ENCODE measurements around the gene RWDD4.
"Not testable (repeated sequence)": the region's sequence is repeated elsewhere in the genome, so short reads cannot be mapped to it uniquely, and the experiment has no call there.

The RWDD4 gene

GRCh38 chr4:183636503-183636902, 22.5 kb downstream of the RWDD4 start:
- in situ Hi-C loops (cut with HindIII; ENCODE audit: low sequenced_read_pairs): no loop called here

- in situ Hi-C loops (cut with HindIII; ENCODE audit: low sequenced_read_pairs): no loop called here
Observed at GRCh38 chr4:183635741-183636140, 23.2 kb downstream of the RWDD4 start.

- in situ Hi-C loops (cut with HindIII; ENCODE audit: low sequenced_read_pairs): no loop called here
Observed at GRCh38 chr4:183635321-183635720, 23.7 kb downstream of the RWDD4 start.

GRCh38 chr4:183633476-183634400, 25.2 kb downstream of the RWDD4 start:
- in situ Hi-C loops (cut with HindIII; ENCODE audit: low sequenced_read_pairs): no loop called here

- in situ Hi-C loops (cut with HindIII; ENCODE audit: low sequenced_read_pairs): no loop called here
Observed at GRCh38 chr4:183632689-183633088, 26.3 kb downstream of the RWDD4 start.

GRCh38 chr4:183631577-183632198, 27.3 kb downstream of the RWDD4 start:
- in situ Hi-C loops (cut with HindIII; ENCODE audit: low sequenced_read_pairs): no loop called here

GRCh38 chr4:183627979-183628588, 30.9 kb downstream of the RWDD4 start:
- in situ Hi-C loops (cut with HindIII; ENCODE audit: low sequenced_read_pairs): no loop called here

- in situ Hi-C loops (cut with HindIII; ENCODE audit: low sequenced_read_pairs): not testable (repeated sequence)
Observed at GRCh38 chr4:183627286-183627685, 31.7 kb downstream of the RWDD4 start.

- in situ Hi-C loops (cut with HindIII; ENCODE audit: low sequenced_read_pairs): no loop called here
Observed at GRCh38 chr4:183626168-183626567, 32.8 kb downstream of the RWDD4 start.

- in situ Hi-C loops (cut with HindIII; ENCODE audit: low sequenced_read_pairs): no loop called here
Observed at GRCh38 chr4:183624548-183624947, 34.4 kb downstream of the RWDD4 start.

- in situ Hi-C loops (cut with HindIII; ENCODE audit: low sequenced_read_pairs): no loop called here
Observed at GRCh38 chr4:183621875-183622274, 37.1 kb downstream of the RWDD4 start.

- in situ Hi-C loops (cut with HindIII; ENCODE audit: low sequenced_read_pairs): no loop called here
Observed at GRCh38 chr4:183620421-183620820, 38.6 kb downstream of the RWDD4 start.

- in situ Hi-C loops (cut with HindIII; ENCODE audit: low sequenced_read_pairs): no loop called here
Observed at GRCh38 chr4:183618681-183619080, 40.3 kb downstream of the RWDD4 start.

- in situ Hi-C loops (cut with HindIII; ENCODE audit: low sequenced_read_pairs): no loop called here
Observed at GRCh38 chr4:183617075-183617474, 41.9 kb downstream of the RWDD4 start.

- in situ Hi-C loops (cut with HindIII; ENCODE audit: low sequenced_read_pairs): no loop called here
Observed at GRCh38 chr4:183612329-183613250, 46.4 kb downstream of the RWDD4 start.

- in situ Hi-C loops (cut with HindIII; ENCODE audit: low sequenced_read_pairs): no loop called here
Observed at GRCh38 chr4:183611210-183611830, 47.7 kb downstream of the RWDD4 start.

GRCh38 chr4:183610613-183611012, 48.4 kb downstream of the RWDD4 start:
- in situ Hi-C loops (cut with HindIII; ENCODE audit: low sequenced_read_pairs): no loop called here

- in situ Hi-C loops (cut with HindIII; ENCODE audit: low sequenced_read_pairs): no loop called here
Observed at GRCh38 chr4:183610033-183610432, 49.0 kb downstream of the RWDD4 start.

- in situ Hi-C loops (cut with HindIII; ENCODE audit: low sequenced_read_pairs): no loop called here
Observed at GRCh38 chr4:183609151-183609550, 49.8 kb downstream of the RWDD4 start.

GRCh38 chr4:183607894-183608293, 51.1 kb downstream of the RWDD4 start:
- in situ Hi-C loops (cut with HindIII; ENCODE audit: low sequenced_read_pairs): no loop called here
